Retinal pigment epithelial cell (primary cell): Measurements from ENCODE around the gene CLIC5.

Source experiments
- DNase-seq: peaks from one replicate; pipeline ENCODE4 v3.0.0-alpha.2; 2010; ENCODE audit warnings: low read depth
- H3K4me3 ChIP-seq: 2 replicates; pipeline ENCODE4 v1.5.1; 2011; ENCODE audit warnings: mild to moderate bottlenecking, low read length, control low read depth, moderate library complexity
- TF ChIP-seq, protein P1 (sequence below): conservative IDR thresholded peaks from 2 replicates; pipeline ENCODE4 v1.5.1; 2011; ENCODE audit warnings: low read depth, low read length, control low read depth, inconsistent platforms

The CLIC5 gene

DNA sequence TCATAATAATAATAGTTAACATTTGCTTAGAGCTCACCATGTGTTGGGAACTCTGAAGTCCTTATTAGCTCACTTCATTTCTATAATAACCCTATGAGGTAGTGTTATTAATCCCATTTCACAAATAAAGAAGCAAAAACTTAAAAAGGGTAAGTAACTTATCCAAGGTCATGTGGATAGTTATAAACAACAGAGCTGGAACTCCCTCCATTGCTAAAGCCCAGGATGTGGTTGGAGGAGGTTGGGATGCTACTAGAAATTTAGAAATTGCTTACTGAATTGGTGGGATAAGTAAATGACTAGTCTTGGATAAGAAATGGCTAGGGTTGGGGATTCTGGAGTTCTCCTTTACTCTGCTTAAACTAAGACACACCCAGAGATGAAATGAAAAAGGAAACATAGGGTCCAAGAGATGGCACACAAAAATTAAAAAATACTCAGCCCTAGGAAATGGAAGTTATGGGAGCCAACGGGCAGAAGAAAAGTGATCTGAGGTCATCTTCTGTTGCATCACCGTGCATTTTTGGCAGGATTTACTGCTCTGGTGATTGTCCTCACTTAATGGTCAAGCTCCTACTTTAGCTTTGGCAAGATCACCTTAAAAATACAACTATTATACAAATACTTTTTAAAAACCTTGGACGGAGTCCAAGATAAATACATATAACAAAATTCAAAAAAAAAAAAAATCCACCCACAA, 7.7 kb upstream of the CLIC5 start:
- TF ChIP-seq, protein P1, sequence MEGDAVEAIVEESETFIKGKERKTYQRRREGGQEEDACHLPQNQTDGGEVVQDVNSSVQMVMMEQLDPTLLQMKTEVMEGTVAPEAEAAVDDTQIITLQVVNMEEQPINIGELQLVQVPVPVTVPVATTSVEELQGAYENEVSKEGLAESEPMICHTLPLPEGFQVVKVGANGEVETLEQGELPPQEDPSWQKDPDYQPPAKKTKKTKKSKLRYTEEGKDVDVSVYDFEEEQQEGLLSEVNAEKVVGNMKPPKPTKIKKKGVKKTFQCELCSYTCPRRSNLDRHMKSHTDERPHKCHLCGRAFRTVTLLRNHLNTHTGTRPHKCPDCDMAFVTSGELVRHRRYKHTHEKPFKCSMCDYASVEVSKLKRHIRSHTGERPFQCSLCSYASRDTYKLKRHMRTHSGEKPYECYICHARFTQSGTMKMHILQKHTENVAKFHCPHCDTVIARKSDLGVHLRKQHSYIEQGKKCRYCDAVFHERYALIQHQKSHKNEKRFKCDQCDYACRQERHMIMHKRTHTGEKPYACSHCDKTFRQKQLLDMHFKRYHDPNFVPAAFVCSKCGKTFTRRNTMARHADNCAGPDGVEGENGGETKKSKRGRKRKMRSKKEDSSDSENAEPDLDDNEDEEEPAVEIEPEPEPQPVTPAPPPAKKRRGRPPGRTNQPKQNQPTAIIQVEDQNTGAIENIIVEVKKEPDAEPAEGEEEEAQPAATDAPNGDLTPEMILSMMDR, result no peak
- no peak for DNase-seq
- H3K4me3 ChIP-seq, result no peak overlapping the region

DNA sequence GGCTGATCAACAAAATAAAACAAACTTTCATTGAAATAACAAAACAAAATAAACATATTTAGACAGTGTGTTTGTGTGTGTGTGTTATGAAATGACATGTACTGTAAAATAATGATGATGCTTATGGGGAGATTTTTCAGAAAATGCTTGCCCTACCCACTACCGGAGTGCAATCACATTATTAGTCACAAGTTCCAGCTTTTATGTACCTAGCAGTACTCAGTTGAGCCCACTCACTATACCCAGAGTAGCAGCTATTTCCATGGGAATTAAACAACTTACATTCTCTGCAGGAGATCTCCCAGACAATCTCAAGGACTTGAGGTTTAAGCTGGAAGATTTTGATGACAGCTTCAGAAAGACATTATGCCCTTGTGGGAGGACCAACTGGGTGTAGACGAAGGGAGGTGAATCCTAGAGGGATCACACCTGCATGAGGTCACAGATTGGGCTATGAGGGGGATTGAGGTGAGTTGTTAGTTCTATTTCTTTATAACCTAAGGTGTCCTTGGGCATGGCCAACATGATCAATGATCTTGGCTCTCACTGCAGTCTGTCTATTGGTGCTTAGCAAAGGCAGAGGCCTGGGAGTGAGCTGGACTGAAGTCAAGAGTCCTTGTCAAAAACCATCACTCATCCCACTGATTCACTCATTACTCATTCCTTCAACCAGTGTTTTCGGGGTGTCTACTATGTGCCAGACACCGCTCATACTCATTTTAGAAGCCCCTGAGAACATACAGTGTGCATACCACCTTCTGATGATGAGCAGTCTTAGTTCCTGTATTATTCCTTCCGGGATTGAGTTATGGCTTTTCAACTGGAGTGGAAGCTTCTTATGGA, 6.7 kb upstream of the CLIC5 start:
- TF ChIP-seq, protein P1, result no peak
- DNase-seq, result no peak
- H3K4me3 ChIP-seq, result no peak overlapping the region

DNA sequence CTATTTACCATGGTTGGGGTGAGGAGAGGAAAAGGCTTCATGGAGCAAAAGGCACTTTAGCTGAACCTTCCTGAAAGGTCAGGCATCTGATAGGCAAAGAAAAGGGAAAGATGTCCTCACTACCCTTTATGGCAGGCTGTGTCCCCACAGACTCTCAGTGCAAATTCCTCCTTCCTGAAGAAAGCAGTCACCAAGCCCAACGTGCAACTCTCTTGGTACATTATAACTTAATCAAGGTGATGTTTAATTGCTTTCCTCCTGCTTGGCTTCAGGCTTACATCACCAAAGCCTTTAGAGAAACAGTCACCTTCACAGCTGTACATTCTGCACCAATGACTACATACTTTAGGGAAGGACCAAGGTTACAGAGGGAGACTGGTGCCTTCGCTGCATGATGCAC, 2.1 kb upstream of the CLIC5 start:
- H3K4me3 ChIP-seq, result no peak overlapping the region
- DNase-seq, result no peak
- TF ChIP-seq, protein P1, result no peak

DNA sequence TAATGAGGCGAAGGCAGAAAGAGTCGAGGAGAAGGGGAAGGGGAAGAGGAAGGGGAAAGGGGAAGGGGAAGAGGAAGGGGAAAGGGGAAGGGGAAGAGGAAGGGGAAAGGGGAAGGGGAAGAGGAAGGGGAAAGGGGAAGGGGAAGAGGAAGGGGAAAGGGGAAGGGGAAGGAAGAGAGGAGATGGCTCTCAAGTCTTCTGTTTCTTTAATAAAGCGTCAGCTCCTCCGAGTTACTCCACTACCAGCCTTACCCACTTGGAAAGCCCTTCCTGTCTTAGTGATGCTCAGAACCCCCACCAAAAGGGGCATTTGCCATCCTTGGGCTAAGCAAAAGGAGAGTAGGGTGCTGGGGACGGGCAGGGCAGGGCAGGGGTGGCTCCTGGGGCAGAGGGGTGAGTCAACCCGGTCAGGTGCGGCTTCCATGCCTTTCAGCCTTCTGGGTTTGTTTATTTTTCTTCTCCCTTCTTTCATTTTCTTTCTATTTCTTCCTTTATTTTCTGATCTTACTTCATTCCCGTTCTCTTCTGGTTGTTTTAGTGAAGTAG, 476 bp upstream of the CLIC5 start:
- peak overlapping the region; percentile 49 for H3K4me3 ChIP-seq
- TF ChIP-seq, protein P1, result no peak

DNA sequence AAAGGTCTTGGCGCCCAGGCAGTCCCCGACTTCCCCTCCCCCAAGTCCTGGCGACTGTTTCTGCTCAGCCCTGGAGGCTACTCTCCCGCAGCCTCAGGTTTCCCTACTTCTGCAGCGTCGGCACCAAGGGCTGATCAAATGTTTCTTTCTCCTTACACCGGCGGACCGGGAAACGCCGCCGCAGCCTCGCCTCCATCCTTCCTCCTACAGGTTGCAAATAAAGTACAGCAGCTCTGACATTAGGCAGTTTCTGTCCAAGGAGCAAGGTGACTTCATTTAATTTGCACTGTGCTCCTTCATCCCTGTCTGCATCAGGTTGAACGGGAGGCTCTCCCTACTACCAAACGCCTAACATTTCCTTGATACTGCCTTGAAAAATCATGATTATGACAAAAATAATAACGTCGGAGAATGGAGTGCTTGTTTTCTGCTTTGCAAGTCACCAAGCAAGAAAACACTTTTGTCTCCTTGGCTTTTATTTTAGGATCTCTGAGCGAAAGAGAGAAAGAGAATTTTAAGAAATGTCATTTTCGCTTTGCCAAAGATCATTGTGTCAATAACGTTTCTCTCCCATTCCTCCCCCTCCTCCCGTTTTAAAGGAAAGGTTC, 1.0 kb downstream of the CLIC5 start:
- H3K4me3 ChIP-seq, result peak overlapping the region; percentile 49
- TF ChIP-seq, protein P1, result no peak
- DNase-seq, result no peak

More for the DNA sequence above, 476 bp upstream of the CLIC5 start:
- no peak for DNase-seq

DNA sequence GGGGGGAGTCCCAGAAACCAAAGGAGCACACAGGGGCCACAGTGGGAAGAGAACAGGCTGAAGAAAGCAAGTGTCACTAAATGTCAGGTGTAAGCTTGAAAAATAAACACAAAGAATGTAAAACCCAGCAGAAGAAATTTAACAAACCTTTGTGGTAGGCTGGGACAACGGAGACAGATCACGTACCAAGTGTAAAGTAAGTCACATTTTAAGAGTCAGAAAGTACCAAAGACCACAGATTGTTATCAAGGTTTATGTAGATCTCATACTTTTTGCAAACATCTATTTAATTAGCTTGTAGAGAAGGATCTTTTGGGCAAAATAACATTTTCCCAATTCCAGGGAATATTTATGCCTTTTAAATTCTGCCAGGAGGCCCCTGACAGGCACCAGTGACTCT, 1.6 kb downstream of the CLIC5 start:
- TF ChIP-seq, protein P1, result no peak
- no peak for DNase-seq
- H3K4me3 ChIP-seq, result no peak overlapping the region
